Mucosa of descending colon (tissue), 3 donors: ENCODE data around the gene RAD51B. TPM values are rescaled to one million over a fixed set of nuclear protein-coding genes. Genes with fewer than 3 reads are reported as not detected.

Source experiments
- ATAC-seq: fragments of 200-7000 bp; cut with Tn5 transposase; one replicate; pipeline ENCODE4 v1.9.1; 2020; ENCODE audit warnings: mild to moderate bottlenecking, moderate library complexity
- DNase-seq, 3 donors: peaks; one replicate each; pipeline ENCODE4 v3.0.0-alpha.2; 2020
- H3K36me3 ChIP-seq: fragments of 200-600 bp; one replicate; pipeline ENCODE4 v1.8.0; 2021; ENCODE audit warnings: low read depth, mild to moderate bottlenecking
- H3K4me1 ChIP-seq: fragments of 200-600 bp; one replicate; pipeline ENCODE4 v1.8.0; 2021; ENCODE audit warnings: low read depth, mild to moderate bottlenecking
- H3K4me3 ChIP-seq: fragments of 200-600 bp; one replicate; pipeline ENCODE4 v1.8.0; 2021; ENCODE audit warnings: mild to moderate bottlenecking
- H3K9me3 ChIP-seq: fragments of 200-600 bp; one replicate; pipeline ENCODE4 v1.8.0; 2021; ENCODE audit warnings: mild to moderate bottlenecking
- intact Hi-C, 2 donors: fragments of 100-400 bp; cut with DNase I in 1 of 2; cut with micrococcal nuclease in 1 of 2; formaldehyde crosslinking; loops; one replicate each; pipeline versions ENCODE4 v1.11.0 to v1.11.1; 2022; cut with DNase I, micrococcal nuclease
- total RNA-seq, 3 donors: library from RNA; stranded (reverse); fragmentation: NEBNext Ultra II Directional in 2 of 3; extraction: Animal tissue kit (Norgen Biotek cat#: 25700) in 2 of 3; gene quantifications; one replicate each; pipeline versions ENCODE4 v1.2.1 to v1.2.4, GENCODE V29; 2021 to 2023
- TF ChIP-seq, protein P1 (sequence below): fragments of 200-600 bp; IDR thresholded peaks from one replicate; pipeline ENCODE4 v1.8.0; 2022; ENCODE audit warnings: antibody characterized with exemption, mild to moderate bottlenecking
- donor health status: DM: no; HTN: no; CAD: no; lungs with moderate emphysema.
- donor health status: DM: no; HTN: no; CAD: no.
- donor health status: DM: no; HTN: yes; CAD: no.

The RAD51B gene
- total RNA-seq, 3 donors from 2014 or later, result 15.8 to 23.3 (median 20.9) TPM

DNA sequence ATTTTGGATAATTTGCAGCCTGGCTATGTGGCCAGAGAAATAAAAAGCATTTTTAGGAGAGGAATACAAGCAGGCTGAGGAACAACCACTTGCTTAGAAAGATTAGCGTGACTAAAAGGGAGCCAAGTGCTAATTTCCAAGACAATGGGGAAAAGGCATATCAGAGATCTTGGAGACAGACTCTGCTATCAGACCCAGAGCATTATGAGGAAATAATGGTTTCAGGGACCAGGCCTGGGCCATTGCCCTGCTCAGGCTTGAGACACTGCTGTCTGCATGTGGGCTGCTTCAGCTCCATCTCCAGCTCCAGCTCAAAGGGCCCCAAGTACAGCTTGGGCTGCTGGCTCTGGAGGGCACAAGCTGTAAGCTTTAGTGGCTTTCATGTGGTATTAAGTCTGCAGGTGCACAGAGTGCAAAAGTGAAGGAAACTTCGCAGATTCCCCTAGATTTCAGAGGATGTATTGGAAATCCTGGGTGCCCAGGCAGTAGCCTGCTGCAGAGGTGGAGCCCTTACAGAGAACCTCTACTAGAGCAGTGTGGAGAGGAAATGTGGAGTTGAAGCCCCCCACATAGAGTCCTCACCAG lies 524.0 kb downstream of the RAD51B start:
- no peak overlapping the region for H3K4me3 ChIP-seq
- H3K9me3 ChIP-seq, result no peaks in the 10 kb centered on the region
- ATAC-seq (no peak), DNase-seq (no peak)
- intact Hi-C loops, result no loop called here
- TF ChIP-seq, protein P1, sequence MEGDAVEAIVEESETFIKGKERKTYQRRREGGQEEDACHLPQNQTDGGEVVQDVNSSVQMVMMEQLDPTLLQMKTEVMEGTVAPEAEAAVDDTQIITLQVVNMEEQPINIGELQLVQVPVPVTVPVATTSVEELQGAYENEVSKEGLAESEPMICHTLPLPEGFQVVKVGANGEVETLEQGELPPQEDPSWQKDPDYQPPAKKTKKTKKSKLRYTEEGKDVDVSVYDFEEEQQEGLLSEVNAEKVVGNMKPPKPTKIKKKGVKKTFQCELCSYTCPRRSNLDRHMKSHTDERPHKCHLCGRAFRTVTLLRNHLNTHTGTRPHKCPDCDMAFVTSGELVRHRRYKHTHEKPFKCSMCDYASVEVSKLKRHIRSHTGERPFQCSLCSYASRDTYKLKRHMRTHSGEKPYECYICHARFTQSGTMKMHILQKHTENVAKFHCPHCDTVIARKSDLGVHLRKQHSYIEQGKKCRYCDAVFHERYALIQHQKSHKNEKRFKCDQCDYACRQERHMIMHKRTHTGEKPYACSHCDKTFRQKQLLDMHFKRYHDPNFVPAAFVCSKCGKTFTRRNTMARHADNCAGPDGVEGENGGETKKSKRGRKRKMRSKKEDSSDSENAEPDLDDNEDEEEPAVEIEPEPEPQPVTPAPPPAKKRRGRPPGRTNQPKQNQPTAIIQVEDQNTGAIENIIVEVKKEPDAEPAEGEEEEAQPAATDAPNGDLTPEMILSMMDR, result no peak
- H3K4me1 ChIP-seq, result no peaks in the 10 kb centered on the region
- no peaks in the 10 kb centered on the region for H3K36me3 ChIP-seq

- Histone ChIP-seq H3K4me3 (no peak overlapping the region), H3K4me1 (peaks cover 5% of the 10 kb centered on the region), H3K9me3 (no peaks in the 10 kb centered on the region), H3K36me3 (no peaks in the 10 kb centered on the region)
- TF ChIP-seq, protein P1, result no peak
- no peak for DNase-seq
- intact Hi-C loops, result no loop called here
- ATAC-seq, result no peak
Measured at GRCh38 chr14:68345738-68346137, 526.2 kb downstream of the RAD51B start.

- peaks cover 5% of the 10 kb centered on the region for H3K4me1 ChIP-seq
- TF ChIP-seq, protein P1, result no peak
- no peaks in the 10 kb centered on the region for H3K9me3 ChIP-seq
- DNase-seq, result no peak
- H3K36me3 ChIP-seq, result no peaks in the 10 kb centered on the region
- intact Hi-C loops, result no loop called here
- no peak for ATAC-seq
- no peak overlapping the region for H3K4me3 ChIP-seq
Measured at GRCh38 chr14:68346556-68347343, 527.2 kb downstream of the RAD51B start.

DNA sequence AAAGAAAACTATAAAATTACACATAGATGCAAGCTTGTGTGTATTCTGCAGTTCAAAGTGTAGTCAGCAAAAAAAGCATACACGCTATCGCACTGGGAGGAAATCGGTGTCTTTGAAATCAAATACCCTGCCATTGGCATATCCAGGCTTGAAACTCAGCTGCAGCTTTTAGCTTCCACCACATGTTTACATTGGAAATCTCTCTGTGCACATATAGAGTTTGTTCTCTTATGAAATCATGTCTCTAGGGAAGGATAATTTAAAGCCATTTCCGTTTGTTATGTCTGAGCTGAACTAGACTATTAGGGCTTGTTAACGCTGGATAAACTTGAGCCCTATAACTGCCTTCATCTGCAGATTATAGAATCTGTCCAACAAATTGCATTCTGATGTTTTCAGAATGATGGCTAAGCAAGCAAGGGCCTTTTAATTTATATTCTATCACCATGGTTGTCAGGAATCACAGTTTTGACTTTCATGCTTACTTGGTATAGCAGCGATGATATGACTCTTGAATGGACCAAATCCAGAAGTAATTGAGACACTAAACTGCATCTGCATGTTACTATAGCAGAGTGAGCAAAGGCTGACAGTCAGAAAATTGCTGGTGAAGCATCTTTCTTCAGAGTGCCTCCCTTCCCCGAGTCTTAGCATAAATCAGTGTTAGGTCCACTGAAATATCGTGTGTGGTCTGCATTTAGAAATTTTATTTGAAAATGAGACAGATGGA lies 530.5 kb downstream of the RAD51B start:
- ATAC-seq (peak; percentile 54), DNase-seq (no peak)
- Histone ChIP-seq H3K4me3 (no peak overlapping the region), H3K36me3 (no peaks in the 10 kb centered on the region), H3K4me1 (peaks cover 5% of the 10 kb centered on the region), H3K9me3 (no peaks in the 10 kb centered on the region)
- intact Hi-C loops, result no loop called here
- TF ChIP-seq, protein P1, result no peak

DNA sequence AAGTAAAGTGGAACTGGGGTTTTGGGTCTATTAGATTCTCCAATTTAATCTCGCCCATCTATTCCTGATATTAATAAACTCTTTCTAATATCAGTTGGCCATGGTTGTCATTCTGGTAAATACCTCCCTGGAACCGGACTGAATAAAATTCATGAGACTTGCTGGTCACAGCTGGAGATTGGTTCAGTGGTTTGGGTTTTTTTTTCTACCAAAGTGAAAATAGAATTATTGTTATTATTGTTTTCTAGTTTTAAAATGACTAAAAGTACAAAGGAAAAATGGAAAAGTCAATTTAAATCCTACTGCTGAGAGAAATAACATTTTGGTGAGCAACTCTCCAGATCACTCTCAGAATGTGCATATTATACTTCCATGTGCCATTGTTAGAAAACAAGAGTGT lies 535.8 kb downstream of the RAD51B start:
- Histone ChIP-seq H3K4me1 (peaks cover 8% of the 10 kb centered on the region), H3K36me3 (no peaks in the 10 kb centered on the region), H3K4me3 (no peak overlapping the region), H3K9me3 (no peaks in the 10 kb centered on the region)
- DNase-seq (no peak), ATAC-seq (no peak)
- intact Hi-C loops, result no loop called here
- TF ChIP-seq, protein P1, result no peak
